Measurements from ENCODE around the gene CNIH2. TPM values are rescaled to one million over a fixed set of nuclear protein-coding genes. Genes with fewer than 3 reads are reported as not detected.

The CNIH2 gene
- total RNA-seq, 1 experiment from 2014 or later: 1.3 TPM

DNA sequence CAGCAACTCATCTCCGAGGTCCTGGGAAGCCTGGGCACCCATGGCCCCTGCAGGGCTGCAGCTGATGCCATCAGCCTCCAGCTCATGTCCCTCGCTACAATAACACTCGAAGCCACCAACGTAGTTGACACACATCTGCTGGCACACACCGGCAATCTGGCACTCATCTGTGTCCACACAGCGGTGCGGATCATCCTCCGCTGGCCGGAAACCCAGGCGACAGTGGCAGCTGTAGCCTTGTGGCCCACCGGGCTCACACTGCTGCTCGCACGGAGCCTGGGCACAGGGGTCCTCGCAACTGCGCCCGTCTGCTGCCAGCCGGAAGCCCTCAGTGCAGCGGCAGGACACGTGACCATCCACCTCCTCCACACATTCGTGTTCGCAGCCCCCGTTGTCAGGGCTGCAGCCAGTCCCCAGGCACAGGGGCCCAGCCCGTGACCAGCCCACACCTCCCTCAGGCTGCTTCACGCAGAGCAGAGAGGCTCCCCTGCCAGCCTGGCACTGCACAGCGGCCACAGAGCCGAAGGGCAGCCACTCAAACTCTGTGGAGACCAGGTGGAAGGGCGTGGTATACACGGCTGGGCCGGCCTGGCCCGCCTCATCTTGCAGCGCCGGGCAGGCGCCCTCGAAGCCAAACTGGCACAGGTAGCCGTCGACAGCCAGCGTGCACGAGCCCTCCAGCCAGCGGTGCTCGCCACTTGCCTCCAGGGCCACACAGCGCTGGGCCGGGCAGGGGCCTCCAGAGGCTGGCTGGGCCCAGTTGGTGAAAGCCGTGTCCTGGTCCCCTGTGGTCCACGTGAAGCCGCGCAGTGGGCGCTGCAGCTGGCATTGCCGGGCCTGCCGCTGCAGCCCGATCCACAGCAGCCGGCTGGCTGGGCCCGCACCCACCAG is 38.2 kb downstream of the CNIH2 start:
- H3K36me3 ChIP-seq (ENCODE audit: control insufficient read depth in 1 of 2, insufficient read depth in 2 of 2, low read length in 2 of 2): no peaks in the 10 kb centered on the region
- no peaks in the 10 kb centered on the region for H3K27me3 ChIP-seq (ENCODE audit: insufficient read depth, low read length)
- intact Hi-C loops (cut with micrococcal nuclease): no loop called here
- no peak for TF ChIP-seq EZH2 (IDR thresholded peaks at IDR 0.05)
- no peak for TF ChIP-seq EGR1 (IDR thresholded peaks at IDR 0.05; ENCODE audit: low read depth)
- no peak for TF ChIP-seq SRF (IDR thresholded peaks at IDR 0.05; ENCODE audit: low read depth)
- TF ChIP-seq, protein P1, sequence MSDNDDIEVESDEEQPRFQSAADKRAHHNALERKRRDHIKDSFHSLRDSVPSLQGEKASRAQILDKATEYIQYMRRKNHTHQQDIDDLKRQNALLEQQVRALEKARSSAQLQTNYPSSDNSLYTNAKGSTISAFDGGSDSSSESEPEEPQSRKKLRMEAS (IDR thresholded peaks at IDR 0.05): no peak
- TF ChIP-seq, protein P2, sequence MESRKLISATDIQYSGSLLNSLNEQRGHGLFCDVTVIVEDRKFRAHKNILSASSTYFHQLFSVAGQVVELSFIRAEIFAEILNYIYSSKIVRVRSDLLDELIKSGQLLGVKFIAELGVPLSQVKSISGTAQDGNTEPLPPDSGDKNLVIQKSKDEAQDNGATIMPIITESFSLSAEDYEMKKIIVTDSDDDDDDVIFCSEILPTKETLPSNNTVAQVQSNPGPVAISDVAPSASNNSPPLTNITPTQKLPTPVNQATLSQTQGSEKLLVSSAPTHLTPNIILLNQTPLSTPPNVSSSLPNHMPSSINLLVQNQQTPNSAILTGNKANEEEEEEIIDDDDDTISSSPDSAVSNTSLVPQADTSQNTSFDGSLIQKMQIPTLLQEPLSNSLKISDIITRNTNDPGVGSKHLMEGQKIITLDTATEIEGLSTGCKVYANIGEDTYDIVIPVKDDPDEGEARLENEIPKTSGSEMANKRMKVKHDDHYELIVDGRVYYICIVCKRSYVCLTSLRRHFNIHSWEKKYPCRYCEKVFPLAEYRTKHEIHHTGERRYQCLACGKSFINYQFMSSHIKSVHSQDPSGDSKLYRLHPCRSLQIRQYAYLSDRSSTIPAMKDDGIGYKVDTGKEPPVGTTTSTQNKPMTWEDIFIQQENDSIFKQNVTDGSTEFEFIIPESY (IDR thresholded peaks at IDR 0.05; ENCODE audit: extremely low read depth, insufficient replicate concordance, low read length): no peak
- TF ChIP-seq JUND (IDR thresholded peaks at IDR 0.05): no peak
- no peak for TF ChIP-seq FOSL1 (IDR thresholded peaks at IDR 0.05; ENCODE audit: low read depth)
- TF ChIP-seq POLR2AphosphoS5 (IDR thresholded peaks at IDR 0.05; ENCODE audit: low read depth, low read length): no peak
- no peak for TF ChIP-seq CEBPB (IDR thresholded peaks at IDR 0.05; ENCODE audit: low read depth)
- TF ChIP-seq RAD21 (IDR thresholded peaks at IDR 0.05; ENCODE audit: low read depth): no peak
- TF ChIP-seq ZFX (IDR thresholded peaks at IDR 0.05): no peak
- no peak for TF ChIP-seq ATF3 (IDR thresholded peaks at IDR 0.05)
- no peak for TF ChIP-seq EZH2phosphoT487 (IDR thresholded peaks at IDR 0.05; ENCODE audit: borderline replicate concordance)
- no peak for TF ChIP-seq SIN3A (IDR thresholded peaks at IDR 0.05; ENCODE audit: low read depth)
- no peak for TF ChIP-seq YY1 (IDR thresholded peaks at IDR 0.05; ENCODE audit: extremely low read depth, insufficient replicate concordance, low read depth, low read length)
- TF ChIP-seq CBX3 (IDR thresholded peaks at IDR 0.05; ENCODE audit: low read depth): no peak
- TF ChIP-seq REST (IDR thresholded peaks at IDR 0.05; ENCODE audit: low read depth): no peak
- no peak for TF ChIP-seq CTCF (IDR thresholded peaks at IDR 0.05 in 2 of 3, conservative IDR thresholded peaks at IDR 0.05 in 1 of 3; ENCODE audit: borderline replicate concordance in 1 of 3, insufficient read depth in 1 of 3, low read depth in 2 of 3, low read length in 2 of 3)
- TF ChIP-seq ELF1 (IDR thresholded peaks at IDR 0.05; ENCODE audit: borderline replicate concordance, low read depth): no peak
- BruUV-seq (replicated peaks): no TSS peak
- ChIA-PET RAD21 (ENCODE audit: low non-redundant PET in 1 of 2, low total read pairs in 2 of 2, uncharacterized antibody in 2 of 2, unreplicated experiment in 2 of 2) (no interaction called here), POLR2A (no interaction called here), CTCF (interaction anchor here (1.3 kb wide), 1 partner anchor 70 kb away, joined by 3 read pairs; no protein-coding TSS in a partner anchor)
- H3K4me3 ChIP-seq (replicated peaks in 1 of 2; ENCODE audit: low read depth in 1 of 2, low read length in 2 of 2): no peak overlapping the region
- no peak overlapping the region for H3K9ac ChIP-seq (ENCODE audit: low read length)
- H3K27ac ChIP-seq (ENCODE audit: low read depth, low read length): no peak overlapping the region
- no peak overlapping the region for H3K4me2 ChIP-seq (ENCODE audit: low read length)
- DNase-seq (ENCODE audit: low read depth, low spot score): no peak
- no peaks in the 10 kb centered on the region for H3K9me2 ChIP-seq (ENCODE audit: insufficient read depth)
- H3K9me3 ChIP-seq (ENCODE audit: control insufficient read depth in 1 of 2, insufficient read depth in 1 of 2, low read depth in 1 of 2, low read length in 2 of 2): no peaks in the 10 kb centered on the region
- H4K20me1 ChIP-seq (ENCODE audit: insufficient read depth): no peaks in the 10 kb centered on the region
- ATAC-seq: no peak
- no peak overlapping the region for H2AFZ ChIP-seq (ENCODE audit: low read depth, low read length, poor library complexity, severe bottlenecking)
- peaks cover 14 to 26% of the 10 kb centered on the region in 2 experiments for H3K4me1 ChIP-seq (ENCODE audit: control insufficient read depth in 1 of 2, insufficient read depth in 2 of 2, low read length in 2 of 2)
- no peaks in the 10 kb centered on the region for H3K79me2 ChIP-seq (ENCODE audit: insufficient read depth, low read length)

All from HCT116 (cell line).